Caco-2 (cell line): ENCODE measurements around the gene PARVG. TPM values are rescaled to one million over a fixed set of nuclear protein-coding genes. Genes with fewer than 3 reads are reported as not detected.

Source experiments
- BruUV-seq: library from RNA; stranded (reverse); fragments of 400-500 nt; replicated peaks from 2 replicates; lab custom pipeline; 2021; lab: Mats Ljungman, UMichigan
- CTCF ChIA-PET: fragments of 300-600 bp; sonication (Branson Sonifier 250); formaldehyde crosslinking; loops from one replicate; lab custom pipeline; 2022; ENCODE audit warnings: antibody characterized with exemption; lab: Charles Lee
- POLR2A ChIA-PET: fragments of 300-600 bp; sonication (Branson Sonifier 250); formaldehyde crosslinking; loops from one replicate; lab custom pipeline; 2022; ENCODE audit warnings: antibody characterized with exemption; lab: Charles Lee
- DNase-seq, 2 experiments: peaks; one replicate each; pipeline versions ENCODE4 v3.0.0 to v3.0.0-alpha.2; 2020 to 2022
- H3K27me3 ChIP-seq: replicated peaks from 2 replicates; pipeline ENCODE4 v1.6.0; 2011; ENCODE audit warnings: low read length; ENCODE audit not compliant: control insufficient read depth, insufficient read depth
- H3K36me3 ChIP-seq: 2 replicates; pipeline ENCODE4 v1.5.1; 2011; ENCODE audit warnings: low read length; ENCODE audit not compliant: control insufficient read depth, insufficient read depth
- H3K4me1 ChIP-seq: fragments of 250-450 bp; sonication (Bioruptor Pico); 2 replicates; pipeline ENCODE4 v1.5.1; 2020; ENCODE audit warnings: mild to moderate bottlenecking
- H3K4me3 ChIP-seq: 2 replicates; pipeline ENCODE4 v1.5.1; 2011; ENCODE audit warnings: low read depth, mild to moderate bottlenecking, control low read depth, low read length
- H3K9me3 ChIP-seq: fragments of 250-450 bp; sonication (Bioruptor Pico); 2 replicates; pipeline ENCODE4 v1.5.1; 2020; ENCODE audit warnings: mild to moderate bottlenecking, moderate library complexity
- H3K27ac Mint-ChIP-seq: one replicate; pipeline ENCODE4 v1.8.0; 2022; ENCODE audit warnings: mixed read lengths; ENCODE audit not compliant: unreplicated experiment
- H3K27me3 Mint-ChIP-seq: one replicate; pipeline ENCODE4 v1.8.0; 2022; ENCODE audit warnings: mixed read lengths; ENCODE audit not compliant: insufficient read depth, unreplicated experiment
- H3K36me3 Mint-ChIP-seq: one replicate; pipeline ENCODE4 v1.8.0; 2022; ENCODE audit warnings: mild to moderate bottlenecking, mixed read lengths; ENCODE audit not compliant: insufficient read depth, unreplicated experiment
- H3K4me1 Mint-ChIP-seq: one replicate; pipeline ENCODE4 v1.8.0; 2022; ENCODE audit warnings: low read depth, mixed read lengths; ENCODE audit not compliant: unreplicated experiment
- H3K4me3 Mint-ChIP-seq: one replicate; pipeline ENCODE4 v1.8.0; 2022; ENCODE audit warnings: mild to moderate bottlenecking, moderate library complexity, mixed read lengths; ENCODE audit not compliant: unreplicated experiment
- H3K9me3 Mint-ChIP-seq: one replicate; pipeline ENCODE4 v1.8.0; 2022; ENCODE audit warnings: mixed read lengths; ENCODE audit not compliant: unreplicated experiment
- CTCF ChIP-seq, 2 experiments: fragments of 200-600 bp in 1 of 2; IDR thresholded peaks; 1 replicate in 1 of 2; 2 replicates in 1 of 2; pipeline versions ENCODE4 v1.5.1 to v1.8.0; 2011 to 2022; ENCODE audit warnings: antibody characterized with exemption in 1 of 2, control low read depth in 1 of 2, inconsistent platforms in 1 of 2, low read depth in 1 of 2, low read length in 1 of 2, mild to moderate bottlenecking in 1 of 2, moderate library complexity in 1 of 2; ENCODE audit not compliant: insufficient read depth in 1 of 2, severe bottlenecking in 1 of 2, unreplicated experiment in 1 of 2
- intact Hi-C: fragments of 100-400 bp; cut with micrococcal nuclease; formaldehyde crosslinking; loops from one replicate; pipeline ENCODE4 v1.10.0; 2022; ENCODE audit not compliant: unreplicated experiment
- total RNA-seq: library from RNA; stranded (reverse); gene quantifications from 2 replicates; pipeline ENCODE4 v1.2.3, GENCODE V29; 2022

Gene PARVG
- total RNA-seq, 1 experiment from 2014 or later = not detected

- no peaks in the 10 kb centered on the region for H3K4me1 ChIP-seq
- peaks cover 1% of the 10 kb centered on the region; the same call in 1 of the 2 replicates for H3K27me3 ChIP-seq
- H3K9me3 ChIP-seq = no peaks in the 10 kb centered on the region
- peaks cover 19% of the 10 kb centered on the region for H3K27me3 Mint-ChIP-seq
- no peak for TF ChIP-seq CTCF (IDR thresholded peaks at IDR 0.05; ENCODE audit: insufficient read depth in 1 of 2, low read depth in 1 of 2, low read length in 1 of 2, severe bottlenecking in 1 of 2, unreplicated experiment in 1 of 2)
- ChIA-PET POLR2A (no interaction called here), CTCF (no interaction called here)
- no peaks in the 10 kb centered on the region for H3K4me1 Mint-ChIP-seq
- no peak overlapping the region for H3K4me3 Mint-ChIP-seq
- DNase-seq = no peak
- no peaks in the 10 kb centered on the region for H3K9me3 Mint-ChIP-seq
- H3K27ac Mint-ChIP-seq = no peak overlapping the region
- no peaks in the 10 kb centered on the region for H3K36me3 ChIP-seq
- no peak overlapping the region for H3K4me3 ChIP-seq
- H3K36me3 Mint-ChIP-seq = no peaks in the 10 kb centered on the region
- BruUV-seq = no TSS peak
- intact Hi-C loops = no loop called here
Observed at GRCh38 chr22:44181033-44181911, 547 bp downstream of the PARVG start.

GRCh38 chr22:44181912-44182587, 1.3 kb downstream of the PARVG start:
- H3K27ac Mint-ChIP-seq = no peak overlapping the region
- peaks cover 15% of the 10 kb centered on the region for H3K27me3 Mint-ChIP-seq
- no TSS peak for BruUV-seq
- intact Hi-C loops = no loop called here
- H3K4me3 ChIP-seq = no peak overlapping the region
- no peaks in the 10 kb centered on the region for H3K36me3 ChIP-seq
- H3K9me3 Mint-ChIP-seq = no peaks in the 10 kb centered on the region
- peaks cover 1% of the 10 kb centered on the region; the same call in 1 of the 2 replicates for H3K27me3 ChIP-seq
- H3K9me3 ChIP-seq = no peaks in the 10 kb centered on the region
- ChIA-PET POLR2A (no interaction called here), CTCF (no interaction called here)
- no peaks in the 10 kb centered on the region for H3K4me1 ChIP-seq
- no peaks in the 10 kb centered on the region for H3K36me3 Mint-ChIP-seq
- no peak for DNase-seq
- no peak overlapping the region for H3K4me3 Mint-ChIP-seq
- TF ChIP-seq CTCF (IDR thresholded peaks at IDR 0.05; ENCODE audit: insufficient read depth in 1 of 2, low read depth in 1 of 2, low read length in 1 of 2, severe bottlenecking in 1 of 2, unreplicated experiment in 1 of 2) = no peak
- H3K4me1 Mint-ChIP-seq = no peaks in the 10 kb centered on the region

- Histone ChIP-seq H3K9me3 (no peaks in the 10 kb centered on the region), H3K4me3 (no peak overlapping the region), H3K4me1 (no peaks in the 10 kb centered on the region), H3K36me3 (no peaks in the 10 kb centered on the region), H3K27me3 (peaks cover 1% of the 10 kb centered on the region; the same call in 1 of the 2 replicates)
- no peak for DNase-seq
- no peak overlapping the region for H3K27ac Mint-ChIP-seq
- POLR2A ChIA-PET = no interaction called here
- no peak overlapping the region for H3K4me3 Mint-ChIP-seq
- no TSS peak for BruUV-seq
- H3K36me3 Mint-ChIP-seq = no peaks in the 10 kb centered on the region
- intact Hi-C loops = no loop called here
- no peaks in the 10 kb centered on the region for H3K9me3 Mint-ChIP-seq
- CTCF ChIA-PET = no interaction called here
- H3K4me1 Mint-ChIP-seq = no peaks in the 10 kb centered on the region
- peaks cover 14% of the 10 kb centered on the region for H3K27me3 Mint-ChIP-seq
- TF ChIP-seq CTCF (IDR thresholded peaks at IDR 0.05; ENCODE audit: insufficient read depth in 1 of 2, low read depth in 1 of 2, low read length in 1 of 2, severe bottlenecking in 1 of 2, unreplicated experiment in 1 of 2) = no peak
Observed at GRCh38 chr22:44182588-44183286, 2.0 kb downstream of the PARVG start.
